Activated T-cell treated with anti-CD3 and anti-CD28 coated beads, Interleukin-2, amount 50 U/mL, for 24 hours (primary cell): ENCODE results near the gene NCOA6.
"Not testable (repeated sequence)": the region's sequence is repeated elsewhere in the genome, so short reads cannot be mapped to it uniquely, and the experiment has no call there.

Experiments used
- DNase-seq: peaks from one replicate; pipeline ENCODE4 v3.0.0-alpha.2; 2020
- H3K27ac Mint-ChIP-seq: 2 replicates; pipeline ENCODE4 v1.8.0; 2020; ENCODE audit warnings: mild to moderate bottlenecking, mixed read lengths
- H3K27me3 Mint-ChIP-seq: 2 replicates; pipeline ENCODE4 v1.8.0; 2020; ENCODE audit warnings: mixed read lengths
- H3K36me3 Mint-ChIP-seq: 2 replicates; pipeline ENCODE4 v1.8.0; 2020; ENCODE audit warnings: low read depth, mixed read lengths
- H3K4me1 Mint-ChIP-seq: 2 replicates; pipeline ENCODE4 v1.8.0; 2020; ENCODE audit warnings: low read depth, mixed read lengths
- H3K4me3 Mint-ChIP-seq: 2 replicates; pipeline ENCODE4 v1.8.0; 2020; ENCODE audit warnings: mild to moderate bottlenecking, moderate library complexity, mixed read lengths
- H3K9me3 Mint-ChIP-seq: 2 replicates; pipeline ENCODE4 v1.8.0; 2020; ENCODE audit warnings: mixed read lengths

Gene NCOA6

DNA sequence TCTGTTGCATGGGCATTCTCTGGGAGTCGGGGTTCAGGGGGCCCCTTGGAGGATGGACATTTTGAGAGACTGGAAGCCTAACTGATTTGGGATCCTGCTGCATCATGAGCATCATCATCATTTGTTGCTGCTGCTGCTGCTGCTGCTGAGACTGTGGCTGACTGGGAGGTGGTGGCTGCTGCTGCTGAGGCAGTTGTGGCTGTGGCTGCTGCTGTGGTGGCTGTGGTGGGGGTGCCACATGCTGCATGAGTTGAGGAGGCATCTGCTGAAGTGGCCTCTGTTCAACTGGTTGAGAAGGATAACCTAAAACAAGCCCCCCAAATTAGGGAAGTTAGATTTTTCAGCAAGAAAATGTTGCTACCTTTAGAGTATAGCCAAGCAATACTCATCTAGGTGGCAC is 82.4 kb downstream of the NCOA6 start:
- H3K9me3 Mint-ChIP-seq: no peaks in the 10 kb centered on the region
- no peaks in the 10 kb centered on the region for H3K27me3 Mint-ChIP-seq
- no peak overlapping the region for H3K27ac Mint-ChIP-seq
- H3K36me3 Mint-ChIP-seq: peaks cover 80% of the 10 kb centered on the region
- no peak for DNase-seq
- peaks cover 6% of the 10 kb centered on the region for H3K4me1 Mint-ChIP-seq
- no peak overlapping the region for H3K4me3 Mint-ChIP-seq

GRCh38 chr20:34736106-34736735 is 89.2 kb downstream of the NCOA6 start:
- Mint-ChIP-seq H3K4me3 (no peak overlapping the region), H3K27ac (no peak overlapping the region), H3K36me3 (peaks cover 60% of the 10 kb centered on the region), H3K9me3 (no peaks in the 10 kb centered on the region), H3K27me3 (no peaks in the 10 kb centered on the region), H3K4me1 (no peaks in the 10 kb centered on the region)
- DNase-seq: no peak

- Mint-ChIP-seq H3K4me3 (no peak overlapping the region), H3K36me3 (peaks cover 62% of the 10 kb centered on the region), H3K9me3 (no peaks in the 10 kb centered on the region), H3K4me1 (no peaks in the 10 kb centered on the region), H3K27ac (no peak overlapping the region), H3K27me3 (no peaks in the 10 kb centered on the region)
- no peak for DNase-seq
These were observed 92.9 kb downstream of the NCOA6 start for GRCh38 chr20:34732523-34732922.

DNA sequence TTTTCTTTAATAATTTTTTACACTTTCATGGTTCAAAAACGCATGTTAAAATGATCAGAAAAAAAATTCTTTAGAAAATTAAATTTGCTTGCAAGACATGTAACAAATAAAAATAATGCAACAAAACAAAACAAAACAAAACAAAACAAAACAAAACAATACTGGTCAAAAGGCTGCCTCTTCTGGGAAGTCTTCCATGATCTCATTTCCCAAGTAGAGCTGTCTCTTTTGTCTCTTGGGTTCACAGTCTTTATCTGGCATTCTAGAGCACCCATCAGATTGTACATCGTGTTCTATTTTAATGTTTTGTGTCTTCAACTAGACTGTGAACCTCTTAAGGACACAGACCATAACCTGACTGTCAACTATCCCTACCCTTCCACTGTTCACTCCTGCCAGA is 96.0 kb downstream of the NCOA6 start:
- Mint-ChIP-seq H3K36me3 (peaks cover 70% of the 10 kb centered on the region), H3K4me3 (no peak overlapping the region), H3K4me1 (no peaks in the 10 kb centered on the region), H3K9me3 (no peaks in the 10 kb centered on the region), H3K27me3 (no peaks in the 10 kb centered on the region), H3K27ac (no peak overlapping the region)
- no peak for DNase-seq

GRCh38 chr20:34724172-34724571 is 101.3 kb downstream of the NCOA6 start:
- Mint-ChIP-seq H3K27ac (no peak overlapping the region), H3K4me1 (peaks cover 16% of the 10 kb centered on the region), H3K36me3 (peaks cover 75% of the 10 kb centered on the region), H3K4me3 (no peak overlapping the region), H3K9me3 (no peaks in the 10 kb centered on the region), H3K27me3 (no peaks in the 10 kb centered on the region)
- no peak for DNase-seq

DNA sequence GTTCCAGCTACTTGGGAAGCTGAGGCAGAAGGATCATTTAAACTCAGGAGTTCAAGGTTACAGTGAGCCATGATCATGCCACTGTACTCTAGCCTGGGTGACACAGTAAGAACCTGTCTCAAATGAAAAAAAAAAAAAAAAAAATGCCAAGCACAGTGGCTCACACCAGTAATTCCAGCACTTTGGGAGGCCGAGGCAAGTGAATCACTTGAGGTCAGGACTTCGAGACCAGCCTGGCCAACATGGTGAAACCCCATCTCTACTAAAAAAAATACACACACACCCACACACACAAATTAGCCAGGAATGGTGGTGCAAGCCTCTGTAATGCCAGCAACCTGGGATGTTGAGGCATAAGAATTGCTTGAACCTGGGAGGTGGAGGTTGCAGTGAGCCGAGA is 102.9 kb downstream of the NCOA6 start:
- not testable (repeated sequence) for H3K9me3 Mint-ChIP-seq, H3K27me3 Mint-ChIP-seq, DNase-seq, H3K27ac Mint-ChIP-seq, H3K4me3 Mint-ChIP-seq
- H3K4me1 Mint-ChIP-seq: peaks cover 22% of the 10 kb centered on the region
- peaks cover 81% of the 10 kb centered on the region for H3K36me3 Mint-ChIP-seq

DNA sequence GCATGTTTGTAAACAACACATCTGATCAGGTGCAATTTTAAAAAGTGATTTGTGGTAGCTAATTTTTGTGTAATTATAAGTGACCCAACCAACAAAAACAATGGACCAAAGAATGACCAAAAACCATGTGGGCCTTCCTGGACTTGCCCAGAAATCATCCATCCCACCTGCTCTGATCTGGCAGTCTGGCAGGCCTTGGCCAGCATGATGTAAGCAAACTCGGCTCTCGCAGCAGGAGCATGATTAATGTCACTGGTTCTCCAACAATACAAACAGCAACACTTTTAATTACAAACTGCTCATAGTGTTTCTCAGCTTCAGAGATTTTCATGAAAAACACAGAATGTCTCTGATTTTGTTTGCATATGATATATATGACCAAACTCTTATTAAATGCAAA is 105.2 kb downstream of the NCOA6 start:
- no peak overlapping the region for H3K4me3 Mint-ChIP-seq
- DNase-seq: no peak
- H3K36me3 Mint-ChIP-seq: peaks cover 74% of the 10 kb centered on the region
- H3K9me3 Mint-ChIP-seq: no peaks in the 10 kb centered on the region
- H3K4me1 Mint-ChIP-seq: peaks cover 25% of the 10 kb centered on the region
- H3K27me3 Mint-ChIP-seq: no peaks in the 10 kb centered on the region
- H3K27ac Mint-ChIP-seq: no peak overlapping the region

- DNase-seq, H3K27ac Mint-ChIP-seq, H3K4me3 Mint-ChIP-seq, H3K9me3 Mint-ChIP-seq, H3K27me3 Mint-ChIP-seq: not testable (repeated sequence)
- H3K4me1 Mint-ChIP-seq: peaks cover 25% of the 10 kb centered on the region
- peaks cover 78% of the 10 kb centered on the region for H3K36me3 Mint-ChIP-seq
These were observed 106.0 kb downstream of the NCOA6 start for GRCh38 chr20:34719242-34720017.

- H3K9me3 Mint-ChIP-seq: no peaks in the 10 kb centered on the region
- no peaks in the 10 kb centered on the region for H3K27me3 Mint-ChIP-seq
- H3K27ac Mint-ChIP-seq: no peak overlapping the region
- peaks cover 74% of the 10 kb centered on the region for H3K36me3 Mint-ChIP-seq
- no peak for DNase-seq
- no peak overlapping the region for H3K4me3 Mint-ChIP-seq
- H3K4me1 Mint-ChIP-seq: peaks cover 36% of the 10 kb centered on the region
These were observed 108.0 kb downstream of the NCOA6 start for GRCh38 chr20:34717230-34718095.

DNA sequence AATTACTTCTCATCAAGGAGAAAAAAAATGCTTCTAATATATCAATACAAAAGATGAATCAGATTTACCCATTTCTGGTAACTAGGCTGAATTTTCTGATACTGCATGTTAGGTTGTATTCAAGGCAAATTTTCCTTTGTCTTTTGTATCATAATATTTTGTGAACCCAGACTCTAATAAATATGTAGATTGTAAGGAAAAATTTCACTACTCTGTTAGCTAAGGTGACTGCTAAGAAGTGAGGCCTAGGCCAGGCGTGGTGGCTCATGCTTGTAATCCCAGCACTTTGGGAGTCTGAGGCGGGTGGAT is 108.6 kb downstream of the NCOA6 start:
- peaks cover 79% of the 10 kb centered on the region for H3K36me3 Mint-ChIP-seq
- DNase-seq: no peak
- H3K4me1 Mint-ChIP-seq: peaks cover 38% of the 10 kb centered on the region
- no peak overlapping the region for H3K4me3 Mint-ChIP-seq
- H3K27ac Mint-ChIP-seq: no peak overlapping the region
- H3K9me3 Mint-ChIP-seq: no peaks in the 10 kb centered on the region
- H3K27me3 Mint-ChIP-seq: no peaks in the 10 kb centered on the region

- Mint-ChIP-seq H3K4me3 (no peak overlapping the region), H3K27me3 (peaks cover 3% of the 10 kb centered on the region), H3K9me3 (no peaks in the 10 kb centered on the region), H3K27ac (no peak overlapping the region), H3K36me3 (peaks cover 64% of the 10 kb centered on the region), H3K4me1 (peaks cover 37% of the 10 kb centered on the region)
- DNase-seq: no peak
These were observed 110.1 kb downstream of the NCOA6 start for GRCh38 chr20:34715384-34715783.

DNA sequence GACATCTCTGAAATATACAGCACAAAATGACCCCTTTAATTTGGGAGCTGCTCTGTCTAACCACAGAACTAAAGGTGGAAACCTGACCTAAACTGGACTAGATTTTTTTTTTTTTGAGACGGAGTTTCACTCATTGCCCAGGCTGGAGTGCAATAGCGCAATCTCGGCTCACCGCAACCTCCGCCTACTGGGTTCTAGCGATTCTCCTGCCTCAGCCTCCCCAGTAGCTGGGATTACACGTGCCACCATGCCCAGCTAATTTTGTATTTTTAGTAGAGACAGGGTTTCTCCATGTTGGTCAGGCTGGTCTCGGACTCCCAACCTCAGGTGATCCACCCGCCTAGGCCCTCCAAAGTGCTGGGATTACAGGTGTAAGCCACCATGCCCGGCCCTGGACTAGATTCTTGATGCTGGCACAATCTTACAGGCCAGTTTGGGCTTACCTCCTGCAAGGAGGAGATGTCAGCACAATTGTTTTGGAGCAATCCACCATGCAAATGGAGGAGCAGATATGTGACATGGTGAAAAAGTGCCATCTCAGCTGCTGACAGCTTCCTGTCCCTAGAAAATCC is 111.4 kb downstream of the NCOA6 start:
- not testable (repeated sequence) for H3K4me3 Mint-ChIP-seq, H3K27me3 Mint-ChIP-seq, DNase-seq, H3K9me3 Mint-ChIP-seq
- Mint-ChIP-seq H3K36me3 (peaks cover 53% of the 10 kb centered on the region), H3K27ac (peak overlapping the region; percentile 60), H3K4me1 (peaks cover 31% of the 10 kb centered on the region)

- Mint-ChIP-seq H3K4me3 (no peak overlapping the region), H3K36me3 (peaks cover 48% of the 10 kb centered on the region), H3K4me1 (peaks cover 36% of the 10 kb centered on the region), H3K9me3 (no peaks in the 10 kb centered on the region), H3K27me3 (peaks cover 6% of the 10 kb centered on the region), H3K27ac (peak overlapping the region; percentile 60)
- DNase-seq: no peak
These were observed 112.1 kb downstream of the NCOA6 start for GRCh38 chr20:34713194-34713943.

- Mint-ChIP-seq H3K9me3 (no peaks in the 10 kb centered on the region), H3K27me3 (peaks cover 6% of the 10 kb centered on the region), H3K36me3 (peaks cover 42% of the 10 kb centered on the region), H3K27ac (no peak overlapping the region), H3K4me1 (peaks cover 34% of the 10 kb centered on the region), H3K4me3 (no peak overlapping the region)
- DNase-seq: no peak
These were observed 112.8 kb downstream of the NCOA6 start for GRCh38 chr20:34712525-34713192.
